NB4 (cell line): ENCODE data around the gene PLCB4.

Experiments
- CTCF ChIP-seq: IDR thresholded peaks from one replicate; pipeline ENCODE4 v1.5.1; 2012; ENCODE audit warnings: low read depth, low read length
- MAX ChIP-seq: IDR thresholded peaks from 2 replicates; pipeline ENCODE4 v1.6.1; 2011; ENCODE audit warnings: low read depth, low read length

- TF ChIP-seq MAX (no peak), CTCF (no peak)
Measured at GRCh38 chr20:9204979-9205378, 136.1 kb downstream of the PLCB4 start.
